GM23248 (cell line): ENCODE results near the gene AP1AR. TPM values are rescaled to one million over a fixed set of nuclear protein-coding genes. Genes with fewer than 3 reads are reported as not detected.

Experiments used
- DNase-seq: peaks from one replicate; pipeline ENCODE4 v3.0.0-alpha.2; 2015
- H2AFZ ChIP-seq: fragments of 200-600 bp; sonication (generic); 2 replicates; pipeline ENCODE4 v1.6.1; 2016; ENCODE audit warnings: antibody characterized with exemption
- H3F3A ChIP-seq: fragments of 200-600 bp; sonication (generic); 2 replicates; pipeline ENCODE4 v1.6.1; 2016; ENCODE audit warnings: mild to moderate bottlenecking, antibody characterized with exemption, mixed run types; ENCODE audit not compliant: insufficient read depth
- H3K27ac ChIP-seq: fragments of 200-600 bp; sonication (generic); 2 replicates; pipeline ENCODE4 v1.5.1; 2016; ENCODE audit warnings: mild to moderate bottlenecking
- H3K27me3 ChIP-seq: fragments of 200-600 bp; sonication (generic); replicated peaks from 2 replicates; pipeline ENCODE4 v1.6.1; 2016; ENCODE audit warnings: mild to moderate bottlenecking; ENCODE audit not compliant: insufficient read depth
- H3K36me3 ChIP-seq: fragments of 200-600 bp; sonication (generic); 2 replicates; pipeline ENCODE4 v1.6.1; 2016; ENCODE audit warnings: low read depth, mild to moderate bottlenecking
- H3K4me1 ChIP-seq: fragments of 200-600 bp; sonication (generic); 2 replicates; pipeline ENCODE4 v1.6.1; 2016; ENCODE audit warnings: mild to moderate bottlenecking; ENCODE audit not compliant: insufficient read depth
- H3K4me2 ChIP-seq: fragments of 200-600 bp; sonication (generic); one replicate; pipeline ENCODE4 v1.6.1; 2016; ENCODE audit warnings: mild to moderate bottlenecking; ENCODE audit not compliant: unreplicated experiment
- H3K4me3 ChIP-seq: fragments of 200-600 bp; sonication (generic); 2 replicates; pipeline ENCODE4 v1.5.1; 2016; ENCODE audit warnings: mild to moderate bottlenecking
- H3K79me2 ChIP-seq: fragments of 200-600 bp; sonication (generic); 2 replicates; pipeline ENCODE4 v1.6.1; 2016; ENCODE audit warnings: mild to moderate bottlenecking; ENCODE audit not compliant: insufficient read depth
- H3K9ac ChIP-seq: fragments of 200-600 bp; sonication (generic); 2 replicates; pipeline ENCODE4 v1.6.1; 2016; ENCODE audit warnings: mild to moderate bottlenecking
- H3K9me2 ChIP-seq: fragments of 200-600 bp; sonication (generic); 2 replicates; pipeline ENCODE4 v1.6.1; 2016; ENCODE audit warnings: mixed run types, mild to moderate bottlenecking, moderate library complexity; ENCODE audit not compliant: insufficient read depth
- H3K9me3 ChIP-seq: fragments of 200-600 bp; sonication (generic); one replicate; pipeline ENCODE4 v1.6.1; 2017; ENCODE audit warnings: low read depth
- H4K20me1 ChIP-seq: fragments of 200-600 bp; sonication (generic); 2 replicates; pipeline ENCODE4 v1.6.0; 2016; ENCODE audit not compliant: insufficient read depth
- EZH2 ChIP-seq: fragments of 200-600 bp; sonication (generic); IDR thresholded peaks from 2 replicates; pipeline ENCODE4 v1.6.1; 2018; ENCODE audit warnings: antibody characterized with exemption, mild to moderate bottlenecking; ENCODE audit not compliant: insufficient read depth, poor library complexity, severe bottlenecking
- EZH2phosphoT487 ChIP-seq: fragments of 200-600 bp; sonication (generic); IDR thresholded peaks from 2 replicates; pipeline ENCODE4 v1.6.1; 2018; ENCODE audit warnings: antibody characterized with exemption, moderate library complexity, mild to moderate bottlenecking, low read depth; ENCODE audit not compliant: insufficient read depth
- WGBS, 2 experiments: methylation state at CpG; one replicate each; pipeline ENCODE4 v1.1.6; 2015 to 2017; ENCODE audit warnings: low lambda C conversion rate in 2 of 2, low coverage in 1 of 2; ENCODE audit errors: missing lambda C conversion rate in 2 of 2; 5-methylcytosine and 5-hydroxymethylcytosine counted together
- in situ Hi-C: fragments of 300-500 bp; cut with MboI; formaldehyde crosslinking; loops from 2 replicates; pipeline ENCODE4 v1.15.0; 2020
- polyA plus RNA-seq: library from polyadenylated mRNA; unstranded; fragments of >200 nt; fragmentation: Nextera tagmentation; extraction: Ambion mirVana; gene quantifications from 2 replicates; pipeline ENCODE4 v1.2.1, GENCODE V29; 2016
- total RNA-seq: library from RNA; depleted of rRNA; stranded (reverse); fragments of >200 nt; shearing (Covaris generic); gene quantifications from 2 replicates; pipeline ENCODE4 v1.2.3, GENCODE V29; 2014

AP1AR gene
- total and polyA plus RNA-seq, 2 experiments from 2014 or later: 20.4 to 21.3 TPM

DNA sequence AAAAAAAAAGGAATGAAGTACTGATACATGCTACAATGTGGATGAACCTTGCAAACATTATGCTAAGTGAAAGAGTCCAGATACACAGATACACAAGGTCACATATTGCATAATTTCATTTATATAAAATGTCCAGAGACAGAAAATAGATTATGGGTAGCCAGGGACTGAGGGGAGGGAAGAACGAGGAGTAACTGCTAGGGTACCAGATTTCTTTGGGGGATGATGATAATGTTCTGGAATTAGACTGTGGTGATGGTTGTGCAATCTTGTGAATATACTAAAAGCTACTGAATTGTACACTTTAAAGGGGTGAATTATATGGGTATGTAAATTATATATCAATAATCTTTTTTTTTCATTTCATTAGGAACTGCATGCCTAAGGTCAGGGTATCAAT lies 20.8 kb upstream of the AP1AR start:
- peaks cover 22% of the 10 kb centered on the region for H3K4me1 ChIP-seq
- H3K36me3 ChIP-seq: no peaks in the 10 kb centered on the region
- H3K9ac ChIP-seq: no peak overlapping the region
- no peak overlapping the region for H2AFZ ChIP-seq
- no peaks in the 10 kb centered on the region for H3K9me3 ChIP-seq
- no peaks in the 10 kb centered on the region for H3K79me2 ChIP-seq
- peaks cover 19% of the 10 kb centered on the region for H3F3A ChIP-seq
- no peaks in the 10 kb centered on the region for H3K27me3 ChIP-seq
- peak; percentile 33 for DNase-seq
- H3K27ac ChIP-seq: no peak overlapping the region
- TF ChIP-seq EZH2: no peak
- no peak for TF ChIP-seq EZH2phosphoT487
- no peaks in the 10 kb centered on the region for H3K9me2 ChIP-seq
- in situ Hi-C loops: no loop called here
- H4K20me1 ChIP-seq: no peaks in the 10 kb centered on the region
- 55 to 75% methylated on average over 1 of the region's 1 CpG for WGBS, 2 experiments
- H3K4me2 ChIP-seq: no peak overlapping the region
- no peak overlapping the region for H3K4me3 ChIP-seq

GRCh38 chr4:112213091-112213490 lies 18.5 kb upstream of the AP1AR start:
- H3K4me3 ChIP-seq: no peak overlapping the region
- peak; percentile 22 for DNase-seq
- H3K27ac ChIP-seq: peak overlapping the region; percentile 69
- H2AFZ ChIP-seq: no peak overlapping the region
- no peaks in the 10 kb centered on the region for H3K9me3 ChIP-seq
- H3K27me3 ChIP-seq: no peaks in the 10 kb centered on the region
- 48 to 58% methylated on average over 2 of the region's 2 CpGs for WGBS, 2 experiments
- no peak for TF ChIP-seq EZH2phosphoT487
- no peak for TF ChIP-seq EZH2
- H3K4me2 ChIP-seq: peak overlapping the region; percentile 59
- H3K9ac ChIP-seq: no peak overlapping the region
- H3K9me2 ChIP-seq: no peaks in the 10 kb centered on the region
- peaks cover 22% of the 10 kb centered on the region for H3K4me1 ChIP-seq
- H3K79me2 ChIP-seq: no peaks in the 10 kb centered on the region
- in situ Hi-C loops: no loop called here
- H4K20me1 ChIP-seq: no peaks in the 10 kb centered on the region
- H3K36me3 ChIP-seq: no peaks in the 10 kb centered on the region
- H3F3A ChIP-seq: peaks cover 19% of the 10 kb centered on the region

DNA sequence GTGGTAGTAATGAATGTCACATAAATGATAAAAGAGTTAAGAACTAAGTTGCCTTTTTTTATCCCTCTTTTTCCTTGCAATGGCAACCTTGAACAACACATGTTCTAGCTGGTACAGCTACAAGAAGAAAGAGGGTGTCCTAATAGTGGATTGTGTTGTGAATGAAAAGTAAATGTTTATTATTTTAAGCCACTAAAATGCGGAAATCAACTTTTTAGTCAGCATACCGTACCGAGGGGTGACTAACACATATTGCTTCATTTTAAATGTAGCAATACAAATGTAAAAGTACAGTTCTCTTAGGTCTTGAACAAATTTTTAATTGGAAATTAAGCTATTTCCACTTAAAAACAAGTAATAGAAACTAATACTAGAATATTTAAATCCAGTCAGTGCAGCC lies 17.7 kb upstream of the AP1AR start:
- Histone ChIP-seq H3K36me3 (no peaks in the 10 kb centered on the region), H3K79me2 (no peaks in the 10 kb centered on the region), H4K20me1 (no peaks in the 10 kb centered on the region), H3K27me3 (no peaks in the 10 kb centered on the region), H3K4me2 (peak overlapping the region; percentile 61), H3K27ac (peak overlapping the region; percentile 69), H3K4me1 (peaks cover 22% of the 10 kb centered on the region), H3K9ac (peak overlapping the region; percentile 51), H3K9me3 (no peaks in the 10 kb centered on the region), H3F3A (peaks cover 19% of the 10 kb centered on the region), H3K4me3 (peak overlapping the region; percentile 46), H2AFZ (peak overlapping the region; percentile 43), H3K9me2 (no peaks in the 10 kb centered on the region)
- in situ Hi-C loops: no loop called here
- 0 to 3% methylated on average over 3 of the region's 3 CpGs for WGBS, 2 experiments
- no peak for TF ChIP-seq EZH2
- TF ChIP-seq EZH2phosphoT487: no peak
- peak; percentile 88 for DNase-seq

DNA sequence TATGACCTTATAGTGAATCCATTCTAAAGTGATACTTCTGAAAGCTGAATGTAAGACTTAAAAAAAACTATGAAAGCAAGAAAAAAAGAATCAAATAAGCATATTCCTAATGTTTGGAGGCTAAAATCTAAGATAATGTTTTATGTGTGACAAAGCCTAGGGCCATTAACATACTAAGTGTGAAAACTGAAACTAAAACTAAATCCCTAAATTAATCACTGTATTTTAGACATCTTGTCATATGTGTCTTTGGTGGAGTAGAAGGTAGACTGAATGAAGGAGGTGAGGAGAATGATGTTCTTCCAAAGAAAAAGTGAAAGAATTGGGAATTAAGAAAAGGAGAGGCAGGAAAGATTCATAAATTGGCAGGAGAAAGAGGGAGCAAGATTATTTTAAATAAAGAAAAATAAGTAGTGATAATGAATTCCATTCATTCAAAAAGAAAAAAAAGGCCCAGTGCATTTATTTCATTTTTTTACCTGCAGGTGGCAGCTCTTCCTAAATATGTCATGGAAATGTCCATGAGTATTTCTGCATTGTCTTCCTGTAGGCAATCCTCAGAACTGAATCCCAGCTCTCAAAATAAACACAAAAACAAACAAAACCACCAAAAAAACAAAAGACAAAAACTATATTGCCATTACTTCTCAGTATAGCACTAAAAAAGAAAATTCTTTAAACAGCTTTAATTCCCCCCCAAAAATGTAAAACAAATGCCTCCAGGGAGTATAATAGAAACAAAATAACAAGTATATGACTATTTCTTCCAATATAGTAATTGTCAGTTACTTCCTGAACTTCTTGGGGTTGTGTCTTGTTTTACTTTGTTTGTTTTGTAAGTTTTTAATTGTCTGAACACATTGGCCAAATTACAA lies 17.0 kb upstream of the AP1AR start:
- Histone ChIP-seq H3K79me2 (no peaks in the 10 kb centered on the region), H3K4me2 (peak overlapping the region; percentile 61), H3K9ac (peak overlapping the region; percentile 51), H3F3A (peaks cover 19% of the 10 kb centered on the region), H2AFZ (peak overlapping the region; percentile 43), H3K4me3 (peak overlapping the region; percentile 46), H3K27me3 (no peaks in the 10 kb centered on the region), H3K36me3 (no peaks in the 10 kb centered on the region), H4K20me1 (no peaks in the 10 kb centered on the region), H3K27ac (peak overlapping the region; percentile 69), H3K9me3 (no peaks in the 10 kb centered on the region), H3K9me2 (no peaks in the 10 kb centered on the region), H3K4me1 (peaks cover 22% of the 10 kb centered on the region)
- in situ Hi-C loops: no loop called here
- TF ChIP-seq EZH2 (no peak), EZH2phosphoT487 (no peak)
- peak; percentile 62 for DNase-seq
